ENCODE results near the gene ABCC2.

GRCh38 chr10:99798920-99799319, 16.5 kb downstream of the ABCC2 start:
- no peak for TF ChIP-seq EZH2phosphoT487 (IDR thresholded peaks at IDR 0.05; ENCODE audit: insufficient read depth, low read depth)
- no peak for TF ChIP-seq EZH2 (IDR thresholded peaks at IDR 0.05; ENCODE audit: insufficient read depth, poor library complexity, severe bottlenecking)
